B cell (primary cell): Measurements from ENCODE around the gene TFB1M. TPM values are rescaled to one million over a fixed set of nuclear protein-coding genes. Genes with fewer than 3 reads are reported as not detected.
"Not testable (repeated sequence)": the region's sequence is repeated elsewhere in the genome, so short reads cannot be mapped to it uniquely, and the experiment has no call there.

Source experiments
- ATAC-seq: fragments of 200-7000 bp; cut with Tn5 transposase; one replicate; pipeline ENCODE4 v1.10.0; 2021; ENCODE audit warnings: low read depth, mild to moderate bottlenecking, moderate number of reproducible peaks, moderate library complexity
- CTCF ChIA-PET: fragments of 350-600 bp; sonication (Branson Sonifier 250); formaldehyde crosslinking; loops from one replicate; lab custom pipeline; 2021; ENCODE audit warnings: antibody characterized with exemption, inconsistent platforms; lab: Charles Lee
- POLR2A ChIA-PET: fragments of 350-600 bp; sonication (Branson Sonifier 250); formaldehyde crosslinking; loops from one replicate; lab custom pipeline; 2021; ENCODE audit warnings: antibody characterized with exemption; lab: Charles Lee
- DNase-seq: peaks from one replicate; pipeline ENCODE4 v3.0.0; 2013
- H2AFZ ChIP-seq: 2 replicates; pipeline ENCODE4 v1.6.1; 2012; ENCODE audit warnings: mild to moderate bottlenecking, low read depth, low read length; ENCODE audit not compliant: insufficient read depth, poor library complexity, severe bottlenecking
- H3K27ac ChIP-seq, 2 donors: 1 replicate in 1 of 2; 2 replicates in 1 of 2; pipeline ENCODE4 v1.5.1; 2012 to 2013; ENCODE audit warnings: low read length in 2 of 2, mild to moderate bottlenecking in 2 of 2, moderate library complexity in 1 of 2
- H3K27me3 ChIP-seq, 4 experiments: fragments of 200-600 bp in 1 of 4; sonication (generic) in 1 of 4; replicated peaks in 1 of 4; 1 replicate in 2 of 4; 2 replicates in 2 of 4; pipeline versions ENCODE4 v1.6.1 to v1.7.0; 2013 to 2016; ENCODE audit warnings: low read length in 3 of 4, mild to moderate bottlenecking in 2 of 4, mixed read lengths in 1 of 4, moderate library complexity in 1 of 4; ENCODE audit not compliant: insufficient read depth in 4 of 4, control insufficient read depth in 3 of 4; ENCODE audit errors: control extremely low read depth in 1 of 4
- H3K36me3 ChIP-seq, 2 experiments: replicated peaks in 1 of 2; 1 replicate in 1 of 2; 2 replicates in 1 of 2; pipeline versions ENCODE4 v1.6.1 to v1.7.1; 2013; ENCODE audit warnings: low read length in 1 of 2; ENCODE audit not compliant: insufficient read depth in 2 of 2, control insufficient read depth in 1 of 2; ENCODE audit errors: control extremely low read depth in 1 of 2, extremely low read depth in 1 of 2
- H3K4me1 ChIP-seq, 2 donors: fragments of 200-600 bp in 1 of 2; sonication (generic) in 1 of 2; 1 replicate in 1 of 2; 2 replicates in 1 of 2; pipeline versions ENCODE4 v1.5.1 to v1.6.1; 2013 to 2017; ENCODE audit warnings: low read length in 2 of 2; ENCODE audit not compliant: control insufficient read depth in 2 of 2, insufficient read depth in 2 of 2
- H3K4me2 ChIP-seq: replicated peaks from 2 replicates; pipeline ENCODE3; 2012; ENCODE audit warnings: mild to moderate bottlenecking, low read depth, low read length; ENCODE audit not compliant: poor library complexity, severe bottlenecking
- H3K4me3 ChIP-seq, 5 experiments: fragments of 200-600 bp in 1 of 5; sonication (generic) in 1 of 5; 1 replicate in 3 of 5; 2 replicates in 2 of 5; pipeline versions ENCODE4 v1.5.1 to v1.7.0; 2011 to 2016; ENCODE audit warnings: low read length in 4 of 5, mild to moderate bottlenecking in 4 of 5, low read depth in 2 of 5, control low read depth in 1 of 5, moderate library complexity in 1 of 5; ENCODE audit not compliant: insufficient read depth in 1 of 5; ENCODE audit errors: control extremely low read depth in 1 of 5, extremely low read depth in 1 of 5
- H3K79me2 ChIP-seq: fragments of 200-600 bp; sonication (generic); one replicate; pipeline ENCODE4 v1.6.0; 2016; ENCODE audit warnings: low read length; ENCODE audit not compliant: control insufficient read depth, insufficient read depth
- H3K9ac ChIP-seq: fragments of 200-600 bp; sonication (generic); 2 replicates; pipeline ENCODE4 v1.6.1; 2017; ENCODE audit warnings: mild to moderate bottlenecking, low read length, moderate library complexity
- H3K9me3 ChIP-seq, 3 donors: one replicate each; pipeline versions ENCODE4 v1.6.1 to v1.7.1; 2013; ENCODE audit warnings: low read length in 2 of 3; ENCODE audit not compliant: control insufficient read depth in 2 of 3, insufficient read depth in 1 of 3; ENCODE audit errors: control extremely low read depth in 1 of 3
- H4K20me1 ChIP-seq: 2 replicates; pipeline ENCODE4 v1.6.0; 2012; ENCODE audit warnings: mild to moderate bottlenecking, low read length; ENCODE audit not compliant: insufficient read depth, control insufficient read depth, poor library complexity, severe bottlenecking
- H3K27ac Mint-ChIP-seq: one replicate; pipeline ENCODE4 v1.8.0; 2021; ENCODE audit warnings: mixed read lengths
- H3K27me3 Mint-ChIP-seq: one replicate; pipeline ENCODE4 v1.8.0; 2021; ENCODE audit warnings: mixed read lengths
- H3K4me1 Mint-ChIP-seq: one replicate; pipeline ENCODE4 v1.8.0; 2021; ENCODE audit warnings: mixed read lengths
- H3K4me3 Mint-ChIP-seq: one replicate; pipeline ENCODE4 v1.8.0; 2021; ENCODE audit warnings: mixed read lengths
- H3K9me3 Mint-ChIP-seq: one replicate; pipeline ENCODE4 v1.8.0; 2022; ENCODE audit warnings: mixed read lengths; ENCODE audit not compliant: insufficient read depth
- CTCF ChIP-seq: fragments of 200-600 bp; IDR thresholded peaks from one replicate; pipeline ENCODE4 v1.8.0; 2022; ENCODE audit warnings: antibody characterized with exemption, mild to moderate bottlenecking
- EZH2 ChIP-seq: IDR thresholded peaks from 2 replicates; pipeline ENCODE4 v1.6.1; 2012; ENCODE audit warnings: borderline replicate concordance, low read depth, mild to moderate bottlenecking, moderate library complexity, low read length; ENCODE audit not compliant: insufficient read depth, poor library complexity, severe bottlenecking
- WGBS: methylation state at CpG from one replicate; pipeline ENCODE4 v1.1.5; 2013; ENCODE audit warnings: missing lambda C conversion rate; ENCODE audit not compliant: insufficient coverage; 5-methylcytosine and 5-hydroxymethylcytosine counted together
- intact Hi-C: fragments of 100-400 bp; cut with micrococcal nuclease; formaldehyde crosslinking; loops from one replicate; pipeline ENCODE4 v1.10.0; 2022
- polyA minus RNA-seq: library from RNA; depleted of rRNA, polyadenylated mRNA; stranded (reverse); fragments of >200 nt; gene quantifications from 2 replicates; pipeline ENCODE4 v1.2.3, GENCODE V29; 2012
- polyA plus RNA-seq: library from polyadenylated mRNA; depleted of rRNA; stranded (reverse); fragments of >200 nt; gene quantifications from 2 replicates; pipeline ENCODE4 v1.2.3, GENCODE V29; 2012
- total RNA-seq, 2 donors: library from RNA; stranded (reverse); fragments of 120-200 nt in 1 of 2; gene quantifications; 1 replicate in 1 of 2; 2 replicates in 1 of 2; pipeline versions ENCODE4 v1.2.3 to v1.2.4, GENCODE V29; 2013 to 2022

Gene TFB1M
- total RNA-seq (49.9 and 58.0 TPM in 2 replicates), polyA plus RNA-seq (13.3 and 18.6 TPM in 2 replicates), polyA minus RNA-seq (9.1 and 12.8 TPM in 2 replicates)
- total RNA-seq (2013) = 27.6 TPM

GRCh38 chr6:155314092-155314772 is at the start of gene TFB1M:
TSS of gene TFB1M (minus strand) at chr6:155314484. CDS start at chr6:155314428, 56 bp downstream.
- Histone ChIP-seq H4K20me1 (no peaks in the 10 kb centered on the region), H3K4me1 (peaks cover 4% of the 10 kb centered on the region in 2 donors), H2AFZ (peak within 1 kb of the TSS; percentile 83), H3K27me3 (no peaks in the 10 kb centered on the region), H3K79me2 (peaks cover 4% of the 10 kb centered on the region), H3K4me3 (peak within 1 kb of the TSS; percentile 68 to 92 (median 92)), H3K9ac (peak within 1 kb of the TSS; percentile 89), H3K9me3 (no peaks in the 10 kb centered on the region), H3K36me3 (peaks cover 3 to 5% of the 10 kb centered on the region in 2 experiments), H3K4me2 (peak within 1 kb of the TSS; percentile 78), H3K27ac (peak within 1 kb of the TSS; percentile 79 to 84)
- H3K27ac Mint-ChIP-seq = peak within 1 kb of the TSS; percentile 97
- peak; percentile 93 for ATAC-seq
- H3K4me1 Mint-ChIP-seq = peaks cover 37% of the 10 kb centered on the region
- no peaks in the 10 kb centered on the region for H3K27me3 Mint-ChIP-seq
- H3K9me3 Mint-ChIP-seq = no peaks in the 10 kb centered on the region
- under 1% methylated on average over 51 of the region's 52 CpGs for WGBS
- POLR2A ChIA-PET = no interaction called here
- H3K4me3 Mint-ChIP-seq = peak within 1 kb of the TSS; percentile 100
- CTCF ChIA-PET = interaction anchor here (1.0 to 2.6 kb wide), 6 partner anchors 10 to 136 kb away, joined by 3 to 16 read pairs (median 4); no protein-coding TSS in a partner anchor
- intact Hi-C loops = loop anchor here (1.0 to 5.0 kb wide), 5 partner anchors 104 to 1958 kb away; no protein-coding TSS in a partner anchor
- no peak for TF ChIP-seq CTCF
- TF ChIP-seq EZH2 = no peak
- DNase-seq = peak; percentile 98

- H3K9ac ChIP-seq, H3K36me3 ChIP-seq, ATAC-seq, H3K4me1 Mint-ChIP-seq, H3K9me3 ChIP-seq, H3K4me3 ChIP-seq, H3K27ac Mint-ChIP-seq, DNase-seq, H3K79me2 ChIP-seq, H3K27ac ChIP-seq, H3K9me3 Mint-ChIP-seq, CTCF ChIA-PET, H3K27me3 ChIP-seq, intact Hi-C loops, H3K4me3 Mint-ChIP-seq, H4K20me1 ChIP-seq, H2AFZ ChIP-seq, H3K4me1 ChIP-seq, H3K27me3 Mint-ChIP-seq, H3K4me2 ChIP-seq, POLR2A ChIA-PET: not testable (repeated sequence)
- 42% methylated on average over 10 of the region's 12 CpGs for WGBS
Observed at GRCh38 chr6:155364021-155364420, 49.7 kb upstream of the TFB1M start.

- H3K9me3 Mint-ChIP-seq, H3K4me3 Mint-ChIP-seq: not testable (repeated sequence)
Observed at GRCh38 chr6:155362968-155363632, 48.8 kb upstream of the TFB1M start.

More at GRCh38 chr6:155362968-155363632, 48.8 kb upstream of the TFB1M start:
- H3K36me3 ChIP-seq, ATAC-seq, H3K27me3 ChIP-seq, H3K27me3 Mint-ChIP-seq, H3K4me3 ChIP-seq, DNase-seq, H3K79me2 ChIP-seq, H3K27ac Mint-ChIP-seq, H2AFZ ChIP-seq, H3K9ac ChIP-seq, H3K4me1 ChIP-seq, POLR2A ChIA-PET, H3K27ac ChIP-seq, H3K9me3 ChIP-seq, intact Hi-C loops, CTCF ChIA-PET, H3K4me2 ChIP-seq, H3K4me1 Mint-ChIP-seq, H4K20me1 ChIP-seq: not testable (repeated sequence)
- WGBS = 97% methylated on average over 27 of the region's 39 CpGs
